Common myeloid progenitor, CD34-positive (primary cell): Measurements from ENCODE around the gene PCDHA11. TPM values are rescaled to one million over a fixed set of nuclear protein-coding genes. Genes with fewer than 3 reads are reported as not detected.
"Not testable (repeated sequence)": the region's sequence is repeated elsewhere in the genome, so short reads cannot be mapped to it uniquely, and the experiment has no call there.

Experiments
- CTCF ChIA-PET: fragments of 350-600 bp; sonication (Branson Sonifier 250); formaldehyde crosslinking; loops from one replicate; lab custom pipeline; 2021; ENCODE audit warnings: antibody characterized with exemption; lab: Charles Lee
- POLR2A ChIA-PET: fragments of 350-600 bp; sonication (Branson Sonifier 250); formaldehyde crosslinking; loops from one replicate; lab custom pipeline; 2021; ENCODE audit warnings: antibody characterized with exemption; lab: Charles Lee
- DNase-seq, 3 donors: peaks; one replicate each; pipeline versions ENCODE4 v3.0.0 to v3.0.0-alpha.2; 2013
- H3K27ac ChIP-seq, 2 experiments: 1 replicate in 1 of 2; 2 replicates in 1 of 2; pipeline ENCODE4 v1.7.0; 2013; ENCODE audit warnings: inconsistent platforms in 2 of 2, low read length in 2 of 2, mild to moderate bottlenecking in 2 of 2, low read depth in 1 of 2, moderate library complexity in 1 of 2; ENCODE audit not compliant: severe bottlenecking in 2 of 2, insufficient read depth in 1 of 2, poor library complexity in 1 of 2
- H3K27me3 ChIP-seq, 5 experiments: replicated peaks in 2 of 5; 1 replicate in 3 of 5; 2 replicates in 2 of 5; pipeline versions ENCODE4 v1.6.1 to v1.7.0; 2013; ENCODE audit warnings: low read length in 4 of 5, mild to moderate bottlenecking in 2 of 5, moderate library complexity in 2 of 5, inconsistent platforms in 1 of 5; ENCODE audit not compliant: insufficient read depth in 5 of 5, control insufficient read depth in 4 of 5
- H3K36me3 ChIP-seq, 4 experiments: 1 replicate in 2 of 4; 2 replicates in 2 of 4; pipeline versions ENCODE4 v1.6.1 to v1.7.0; 2013; ENCODE audit warnings: low read length in 3 of 4, control low read depth in 1 of 4, mild to moderate bottlenecking in 1 of 4; ENCODE audit not compliant: control insufficient read depth in 4 of 4, insufficient read depth in 4 of 4
- H3K4me1 ChIP-seq, 4 experiments: 1 replicate in 3 of 4; 2 replicates in 1 of 4; pipeline versions ENCODE4 v1.6.1 to v1.7.1; 2013; ENCODE audit warnings: low read length in 3 of 4, mild to moderate bottlenecking in 3 of 4, control low read depth in 1 of 4, inconsistent platforms in 1 of 4, moderate library complexity in 1 of 4; ENCODE audit not compliant: control insufficient read depth in 4 of 4, insufficient read depth in 4 of 4; ENCODE audit errors: control extremely low read depth in 1 of 4
- H3K4me3 ChIP-seq, 7 experiments: 1 replicate in 4 of 7; 2 replicates in 3 of 7; pipeline versions ENCODE4 v1.5.1 to v1.7.0; 2013; ENCODE audit warnings: mild to moderate bottlenecking in 7 of 7, low read length in 6 of 7, moderate library complexity in 6 of 7, inconsistent platforms in 2 of 7, low read depth in 2 of 7, control low read depth in 1 of 7; ENCODE audit not compliant: insufficient read depth in 4 of 7, control insufficient read depth in 1 of 7; ENCODE audit errors: extremely low read depth in 1 of 7
- H3K9me3 ChIP-seq, 5 experiments: 1 replicate in 4 of 5; 2 replicates in 1 of 5; pipeline versions ENCODE4 v1.6.1 to v1.7.1; 2013; ENCODE audit warnings: low read length in 4 of 5, mild to moderate bottlenecking in 2 of 5, inconsistent platforms in 1 of 5, low read depth in 1 of 5, moderate library complexity in 1 of 5; ENCODE audit not compliant: control insufficient read depth in 4 of 5, insufficient read depth in 2 of 5; ENCODE audit errors: control extremely low read depth in 1 of 5
- WGBS: methylation state at CpG from one replicate; pipeline ENCODE4 v1.1.5; 2013; ENCODE audit not compliant: insufficient coverage; 5-methylcytosine and 5-hydroxymethylcytosine counted together
- polyA plus RNA-seq: library from polyadenylated mRNA; unstranded; fragments of 120-200 nt; gene quantifications from one replicate; pipeline ENCODE4 v1.2.1, GENCODE V29; 2013

Gene PCDHA11, protein sequence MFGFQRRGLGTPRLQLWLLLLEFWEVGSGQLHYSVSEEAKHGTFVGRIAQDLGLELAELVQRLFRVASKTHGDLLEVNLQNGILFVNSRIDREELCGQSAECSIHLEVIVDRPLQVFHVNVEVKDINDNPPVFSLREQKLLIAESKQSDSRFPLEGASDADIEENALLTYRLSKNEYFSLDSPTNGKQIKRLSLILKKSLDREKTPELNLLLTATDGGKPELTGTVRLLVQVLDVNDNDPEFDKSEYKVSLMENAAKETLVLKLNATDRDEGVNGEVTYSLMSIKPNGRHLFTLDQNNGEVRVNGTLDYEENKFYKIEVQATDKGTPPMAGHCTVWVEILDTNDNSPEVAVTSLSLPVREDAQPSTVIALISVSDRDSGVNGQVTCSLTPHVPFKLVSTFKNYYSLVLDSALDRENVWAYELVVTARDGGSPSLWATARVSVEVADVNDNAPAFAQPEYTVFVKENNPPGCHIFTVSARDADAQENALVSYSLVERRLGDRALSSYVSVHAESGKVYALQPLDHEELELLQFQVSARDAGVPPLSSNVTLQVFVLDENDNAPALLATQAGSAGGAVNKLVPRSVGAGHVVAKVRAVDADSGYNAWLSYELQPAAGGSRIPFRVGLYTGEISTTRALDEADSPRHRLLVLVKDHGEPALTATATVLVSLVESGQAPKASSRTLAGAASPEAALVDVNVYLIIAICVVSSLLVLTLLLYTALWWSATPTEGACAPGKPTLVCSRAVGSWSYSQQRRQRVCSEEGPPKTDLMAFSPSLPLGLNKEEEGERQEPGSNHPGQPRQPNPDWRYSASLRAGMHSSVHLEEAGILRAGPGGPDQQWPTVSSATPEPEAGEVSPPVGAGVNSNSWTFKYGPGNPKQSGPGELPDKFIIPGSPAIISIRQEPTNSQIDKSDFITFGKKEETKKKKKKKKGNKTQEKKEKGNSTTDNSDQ
- not detected for polyA plus RNA-seq

DNA sequence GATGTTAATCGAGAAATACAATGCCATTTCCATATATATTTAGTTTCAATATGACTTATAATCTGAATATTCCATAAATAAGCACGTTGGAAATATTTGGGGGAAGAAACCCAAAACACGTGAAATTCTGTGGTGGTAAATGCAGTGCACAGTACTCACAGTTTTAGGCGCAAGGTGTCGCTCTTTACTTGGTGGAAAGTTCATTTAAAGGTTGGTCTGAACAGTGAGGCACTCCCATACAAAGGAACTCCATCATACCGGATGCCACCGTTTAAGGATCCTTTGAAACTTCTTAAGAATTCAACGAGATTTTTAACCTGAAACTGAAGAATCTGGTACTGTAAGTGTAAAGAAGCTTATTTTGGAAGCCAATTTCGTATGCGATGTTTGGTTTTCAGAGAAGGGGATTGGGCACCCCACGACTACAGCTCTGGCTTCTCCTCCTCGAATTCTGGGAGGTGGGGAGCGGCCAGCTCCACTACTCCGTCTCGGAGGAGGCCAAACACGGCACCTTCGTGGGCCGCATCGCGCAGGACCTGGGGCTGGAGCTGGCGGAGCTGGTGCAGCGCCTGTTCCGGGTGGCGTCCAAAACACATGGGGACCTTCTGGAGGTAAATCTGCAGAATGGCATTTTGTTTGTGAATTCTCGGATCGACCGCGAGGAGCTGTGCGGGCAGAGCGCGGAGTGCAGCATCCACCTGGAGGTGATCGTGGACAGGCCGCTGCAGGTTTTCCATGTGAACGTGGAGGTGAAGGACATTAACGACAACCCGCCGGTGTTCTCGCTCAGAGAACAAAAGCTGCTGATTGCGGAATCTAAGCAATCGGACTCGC, at the start of gene PCDHA11:
Gene PCDHA11, plus strand, starts transcription at position 237 of the 834 bp plus-strand sequence. Its CDS starts 147 bp downstream, at position 384.
- H3K4me3 ChIP-seq: no peak within 1 kb of the TSS
- ChIA-PET POLR2A (no interaction called here), CTCF (no interaction called here)
- H3K27ac ChIP-seq: no peak within 1 kb of the TSS
- no peaks in the 10 kb centered on the region for H3K4me1 ChIP-seq
- peaks cover 8 to 31% (median 25%) of the 10 kb centered on the region in 5 experiments for H3K9me3 ChIP-seq
- peak in 2 of 3 donors; percentile 7 to 9 for DNase-seq
- no peaks in the 10 kb centered on the region for H3K36me3 ChIP-seq
- WGBS: 18% methylated on average over 30 of the region's 41 CpGs
- peaks cover 4 to 27% (median 8%) of the 10 kb centered on the region in 5 experiments for H3K27me3 ChIP-seq

GRCh38 chr5:140821375-140822280, 47.1 kb upstream of the PCDHA11 start, which contains the start of gene PCDHA5:
PCDHA5 (plus strand) TSS chr5:140821613.
- Histone ChIP-seq H3K9me3 (peaks cover 1 to 28% (median 21%) of the 10 kb centered on the region in 5 experiments), H3K4me3 (no peak within 1 kb of the TSS), H3K36me3 (no peaks in the 10 kb centered on the region), H3K27ac (no peak within 1 kb of the TSS), H3K27me3 (peaks cover 0 to 5% (median 2%) of the 10 kb centered on the region in 5 experiments), H3K4me1 (no peaks in the 10 kb centered on the region)
- ChIA-PET POLR2A (no interaction called here), CTCF (no interaction called here)
- WGBS: 33% methylated on average over 29 of the region's 39 CpGs
- peak in 2 of 3 donors; percentile 13 to 24 for DNase-seq

DNA sequence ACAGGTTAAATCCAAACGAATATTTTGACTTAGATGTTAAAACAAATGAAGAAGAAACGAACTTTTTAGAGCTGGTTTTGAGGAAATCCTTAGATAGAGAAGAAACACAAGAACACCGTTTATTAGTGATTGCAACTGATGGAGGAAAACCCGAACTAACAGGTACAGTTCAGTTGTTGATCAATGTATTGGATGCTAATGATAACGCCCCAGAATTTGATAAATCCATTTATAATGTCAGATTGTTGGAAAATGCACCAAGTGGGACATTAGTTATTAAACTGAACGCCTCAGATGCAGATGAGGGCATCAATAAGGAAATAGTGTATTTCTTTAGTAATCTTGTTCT, 46.5 kb upstream of the PCDHA11 start:
- ChIA-PET POLR2A (no interaction called here), CTCF (no interaction called here)
- DNase-seq: no peak
- H3K36me3 ChIP-seq: no peaks in the 10 kb centered on the region
- 27% methylated on average over 3 of the region's 6 CpGs for WGBS
- H3K4me1 ChIP-seq: no peaks in the 10 kb centered on the region
- H3K27ac ChIP-seq: no peak overlapping the region
- H3K27me3 ChIP-seq: peaks cover 0 to 5% (median 2%) of the 10 kb centered on the region in 5 experiments
- no peak overlapping the region for H3K4me3 ChIP-seq
- H3K9me3 ChIP-seq: peaks cover 2 to 30% (median 21%) of the 10 kb centered on the region in 5 experiments

DNA sequence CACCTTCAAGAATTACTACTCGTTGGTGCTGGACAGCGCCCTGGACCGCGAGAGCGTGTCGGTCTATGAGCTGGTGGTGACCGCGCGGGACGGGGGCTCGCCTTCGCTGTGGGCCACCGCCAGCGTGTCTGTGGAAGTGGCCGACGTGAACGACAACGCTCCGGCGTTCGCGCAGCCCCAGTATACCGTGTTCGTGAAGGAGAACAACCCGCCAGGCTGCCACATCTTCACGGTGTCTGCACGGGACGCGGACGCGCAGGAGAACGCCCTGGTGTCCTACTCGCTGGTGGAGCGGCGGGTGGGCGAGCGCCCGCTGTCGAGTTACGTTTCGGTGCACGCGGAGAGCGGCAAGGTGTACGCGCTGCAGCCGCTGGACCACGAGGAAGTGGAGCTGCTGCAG, 45.8 kb upstream of the PCDHA11 start:
- DNase-seq: not testable (repeated sequence)
- 50% methylated on average over 46 of the region's 48 CpGs for WGBS

DNA sequence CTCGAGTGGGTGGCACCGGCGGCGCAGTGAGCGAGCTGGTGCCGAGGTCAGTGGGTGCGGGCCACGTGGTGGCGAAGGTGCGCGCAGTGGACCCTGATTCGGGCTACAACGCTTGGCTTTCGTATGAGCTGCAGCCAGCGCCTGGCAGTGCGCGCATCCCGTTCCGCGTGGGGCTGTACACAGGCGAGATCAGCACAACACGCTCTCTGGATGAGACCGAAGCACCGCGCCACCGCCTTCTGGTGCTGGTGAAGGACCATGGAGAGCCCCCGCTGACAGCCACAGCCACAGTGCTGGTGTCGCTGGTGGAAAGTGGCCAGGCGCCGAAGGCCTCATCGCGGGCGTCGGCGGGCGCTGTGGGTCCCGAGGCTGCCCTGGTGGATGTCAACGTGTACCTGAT, 45.3 kb upstream of the PCDHA11 start:
- POLR2A ChIA-PET: no interaction called here
- CTCF ChIA-PET: no interaction called here
- H3K27me3 ChIP-seq: peaks cover 0 to 15% (median 8%) of the 10 kb centered on the region in 5 experiments
- H3K27ac ChIP-seq: no peak overlapping the region
- H3K36me3 ChIP-seq: no peaks in the 10 kb centered on the region
- peaks cover 5 to 36% (median 24%) of the 10 kb centered on the region in 5 experiments for H3K9me3 ChIP-seq
- no peaks in the 10 kb centered on the region for H3K4me1 ChIP-seq
- H3K4me3 ChIP-seq: no peak overlapping the region
- WGBS: 55% methylated on average over 38 of the region's 38 CpGs
- DNase-seq: no peak

More for the DNA sequence above, 45.8 kb upstream of the PCDHA11 start:
- peaks cover 0 to 10% (median 8%) of the 10 kb centered on the region in 5 experiments for H3K27me3 ChIP-seq
- CTCF ChIA-PET, H3K4me3 ChIP-seq, H3K4me1 ChIP-seq, POLR2A ChIA-PET, H3K36me3 ChIP-seq, H3K27ac ChIP-seq: not testable (repeated sequence)
- peaks cover 5 to 33% (median 21%) of the 10 kb centered on the region in 5 experiments for H3K9me3 ChIP-seq
